IMR-90 (cell line): ENCODE measurements around the gene CCT3. TPM values are rescaled to one million over a fixed set of nuclear protein-coding genes. Genes with fewer than 3 reads are reported as not detected.
A peak's percentile ranks its signal among the peaks of the same experiment; 100 is the strongest.

Experiments used
- ATAC-seq: fragments of 200-7000 bp; cut with Tn5 transposase; 2 replicates; pipeline ENCODE4 v1.9.1; 2020; ENCODE audit warnings: low read depth, mild to moderate bottlenecking, moderate library complexity
- BruUV-seq: library from RNA; stranded (reverse); fragments of 400-500 nt; replicated peaks from 2 replicates; lab custom pipeline; 2021; lab: Mats Ljungman, UMichigan
- CTCF ChIA-PET: fragments of 300-600 bp; formaldehyde crosslinking; extraction: SDS; loops from one replicate; lab custom pipeline; 2021; ENCODE audit warnings: antibody characterized with exemption; lab: Yijun Ruan, JAX
- POLR2A ChIA-PET: fragments of 300-600 bp; sonication (Branson Sonifier 250); formaldehyde crosslinking; loops from one replicate; lab custom pipeline; 2022; ENCODE audit warnings: antibody characterized with exemption; ENCODE audit not compliant: unreplicated experiment; lab: Charles Lee
- DNase-seq: peaks from one replicate; pipeline ENCODE4 v3.0.0; 2013
- H2AFZ ChIP-seq: replicated peaks from 2 replicates; pipeline ENCODE3; 2013; ENCODE audit warnings: low read length, mild to moderate bottlenecking; ENCODE audit not compliant: poor library complexity
- H2AK5ac ChIP-seq: 2 replicates; pipeline ENCODE4 v1.6.1; 2013; ENCODE audit warnings: low read depth, low read length, inconsistent platforms
- H2AK9ac ChIP-seq: replicated peaks from 2 replicates; pipeline ENCODE3; 2013; ENCODE audit warnings: mild to moderate bottlenecking, low read depth, low read length, moderate library complexity; ENCODE audit not compliant: poor library complexity
- H2BK120ac ChIP-seq: 2 replicates; pipeline ENCODE4 v1.6.1; 2013; ENCODE audit warnings: low read depth, low read length, inconsistent platforms
- H2BK15ac ChIP-seq: 3 replicates; pipeline ENCODE4 v1.6.1; 2013; ENCODE audit warnings: low read depth, low read length, inconsistent platforms
- H2BK20ac ChIP-seq: 2 replicates; pipeline ENCODE4 v1.6.1; 2013; ENCODE audit warnings: low read depth, mild to moderate bottlenecking, inconsistent platforms, low read length, moderate library complexity
- H2BK5ac ChIP-seq: 2 replicates; pipeline ENCODE4 v1.6.1; 2013; ENCODE audit warnings: mild to moderate bottlenecking, low read depth, low read length, inconsistent platforms; ENCODE audit not compliant: poor library complexity, severe bottlenecking
- H3K14ac ChIP-seq: replicated peaks from 2 replicates; pipeline ENCODE4 v1.6.1; 2013; ENCODE audit warnings: low read depth, low read length, inconsistent platforms
- H3K18ac ChIP-seq: 2 replicates; pipeline ENCODE4 v1.6.1; 2013; ENCODE audit warnings: low read depth, low read length, control low read depth
- H3K23ac ChIP-seq: 2 replicates; pipeline ENCODE4 v1.6.1; 2013; ENCODE audit warnings: low read depth, low read length, inconsistent platforms
- H3K27ac ChIP-seq: 2 replicates; pipeline ENCODE4 v1.5.1; 2013; ENCODE audit warnings: mild to moderate bottlenecking, control low read depth, low read length; ENCODE audit not compliant: insufficient read depth
- H3K27me3 ChIP-seq: 2 replicates; pipeline ENCODE4 v1.6.1; 2013; ENCODE audit warnings: low read length; ENCODE audit not compliant: control insufficient read depth, insufficient read depth
- H3K36me3 ChIP-seq: 2 replicates; pipeline ENCODE4 v1.6.1; 2013; ENCODE audit warnings: low read length, mixed read lengths; ENCODE audit not compliant: control insufficient read depth, insufficient read depth
- H3K4ac ChIP-seq: 2 replicates; pipeline ENCODE4 v1.6.1; 2013; ENCODE audit warnings: low read depth, low read length, inconsistent platforms
- H3K4me1 ChIP-seq: 2 replicates; pipeline ENCODE4 v1.6.1; 2013; ENCODE audit warnings: low read length, mixed read lengths; ENCODE audit not compliant: control insufficient read depth, insufficient read depth
- H3K4me2 ChIP-seq: 2 replicates; pipeline ENCODE4 v1.6.1; 2013; ENCODE audit warnings: low read depth, mild to moderate bottlenecking, control low read depth, low read length, moderate library complexity
- H3K4me3 ChIP-seq: 2 replicates; pipeline ENCODE4 v1.5.1; 2013; ENCODE audit warnings: low read depth, mild to moderate bottlenecking, control low read depth, low read length, moderate library complexity; ENCODE audit not compliant: insufficient read depth
- H3K56ac ChIP-seq: 2 replicates; pipeline ENCODE4 v1.6.1; 2013; ENCODE audit warnings: low read length, inconsistent platforms; ENCODE audit not compliant: insufficient read depth; ENCODE audit errors: extremely low read depth
- H3K79me1 ChIP-seq, 2 experiments: 2 replicates each; pipeline ENCODE4 v1.6.1; 2013; ENCODE audit warnings: low read length in 2 of 2, inconsistent platforms in 1 of 2, low read depth in 1 of 2
- H3K9ac ChIP-seq: 2 replicates; pipeline ENCODE4 v1.6.1; 2013; ENCODE audit warnings: low read depth, low read length, control low read depth
- H3K9me1 ChIP-seq: 2 replicates; pipeline ENCODE4 v1.6.1; 2013; ENCODE audit warnings: low read length, inconsistent platforms; ENCODE audit not compliant: insufficient read depth
- H3K9me3 ChIP-seq: 2 replicates; pipeline ENCODE4 v1.6.1; 2013; ENCODE audit warnings: low read length; ENCODE audit not compliant: control insufficient read depth, insufficient read depth
- H4K20me1 ChIP-seq: 2 replicates; pipeline ENCODE4 v1.6.1; 2013; ENCODE audit warnings: low read length, inconsistent platforms; ENCODE audit not compliant: insufficient read depth
- H4K5ac ChIP-seq: 2 replicates; pipeline ENCODE4 v1.6.1; 2013; ENCODE audit warnings: mild to moderate bottlenecking, low read depth, low read length, control low read depth
- H4K8ac ChIP-seq, 2 experiments: 2 replicates each; pipeline ENCODE4 v1.6.1; 2013; ENCODE audit warnings: low read depth in 2 of 2, low read length in 2 of 2, control low read depth in 1 of 2, inconsistent platforms in 1 of 2
- H4K91ac ChIP-seq: 2 replicates; pipeline ENCODE4 v1.6.1; 2013; ENCODE audit warnings: low read depth, low read length, inconsistent platforms; ENCODE audit not compliant: insufficient read depth
- BHLHE40 ChIP-seq: fragments of 150-350 bp; IDR thresholded peaks from 2 replicates; pipeline ENCODE4 v1.6.1; 2016; ENCODE audit warnings: mild to moderate bottlenecking, low read depth, low read length
- CEBPB ChIP-seq: IDR thresholded peaks from 2 replicates; pipeline ENCODE4 v1.6.1; 2012; ENCODE audit warnings: low read depth, low read length, improper control_type of control experiment
- CHD1 ChIP-seq: IDR thresholded peaks from 2 replicates; pipeline ENCODE4 v1.6.1; 2012; ENCODE audit warnings: low read depth, low read length, improper control_type of control experiment
- FOS ChIP-seq: fragments of 150-350 bp; IDR thresholded peaks from 2 replicates; pipeline ENCODE4 v1.6.1; 2016; ENCODE audit warnings: low read depth, low read length
- MAFK ChIP-seq: IDR thresholded peaks from 2 replicates; pipeline ENCODE4 v1.6.1; 2012; ENCODE audit warnings: low read depth, low read length, improper control_type of control experiment
- MAZ ChIP-seq: IDR thresholded peaks from 2 replicates; pipeline ENCODE4 v1.6.1; 2012; ENCODE audit warnings: low read depth, mild to moderate bottlenecking, low read length, improper control_type of control experiment, moderate library complexity, borderline replicate concordance
- MXI1 ChIP-seq: IDR thresholded peaks from 2 replicates; pipeline ENCODE4 v1.6.1; 2012; ENCODE audit warnings: low read depth, mild to moderate bottlenecking, low read length, moderate library complexity, borderline replicate concordance
- NFE2L2 ChIP-seq: fragments of 150-350 bp; IDR thresholded peaks from 2 replicates; pipeline ENCODE4 v1.6.1; 2016; ENCODE audit warnings: low read depth, mild to moderate bottlenecking, low read length
- USF2 ChIP-seq: fragments of 150-350 bp; IDR thresholded peaks from 2 replicates; pipeline ENCODE4 v1.6.1; 2017; ENCODE audit warnings: mild to moderate bottlenecking, antibody characterized with exemption, low read length, low read depth
- WGBS, 2 experiments: methylation state at CpG; one replicate each; pipeline versions ENCODE4 v1.1.5 to v1.1.7; 2013; ENCODE audit warnings: missing lambda C conversion rate in 2 of 2; ENCODE audit not compliant: insufficient read length in 1 of 2; ENCODE audit errors: extremely low coverage in 2 of 2; 5-methylcytosine and 5-hydroxymethylcytosine counted together
- dilution Hi-C: fragments of 300-500 bp; cut with HindIII; formaldehyde crosslinking; loops from one replicate; pipeline ENCODE4 v1.14.3; 2018; ENCODE audit warnings: low sequenced_read_pairs; ENCODE audit not compliant: unreplicated experiment
- in situ Hi-C: fragments of 300-500 bp; cut with MboI; formaldehyde crosslinking; loops from 3 replicates; pipeline ENCODE4 v1.14.3; 2019; ENCODE audit warnings: low sequenced_read_pairs, inconsistent platforms, mixed read lengths
- intact Hi-C: fragments of 100-400 bp; cut with micrococcal nuclease; formaldehyde crosslinking; loops from 2 replicates; pipeline ENCODE4 v1.10.0; 2022
- polyA plus RNA-seq, 3 experiments: library from polyadenylated mRNA; depleted of rRNA; stranded (reverse); fragments of >200 nt; gene quantifications; 2 replicates each; pipeline ENCODE4 v1.2.3, GENCODE V29; 2012; ENCODE audit warnings: low replicate concordance in 1 of 3
- total RNA-seq: library from RNA; depleted of rRNA; stranded (reverse); fragments of >200 nt; gene quantifications from 2 replicates; pipeline ENCODE4 v1.2.3, GENCODE V29; 2012

Gene CCT3
- total and polyA plus RNA-seq, 2 of the 4 experiments (the other 2 are of a cell fraction): 313 to 595 TPM

GRCh38 chr1:156320560-156320959 is 17.5 kb downstream of the CCT3 start:
- Histone ChIP-seq H3K27ac (no peak overlapping the region), H3K4me1 (peaks cover 6% of the 10 kb centered on the region), H3K9ac (no peak overlapping the region), H3K14ac (no peak overlapping the region), H4K8ac (no peak overlapping the region), H2AFZ (no peak overlapping the region), H2AK5ac (no peak overlapping the region), H3K27me3 (no peaks in the 10 kb centered on the region), H3K36me3 (peaks cover 70% of the 10 kb centered on the region), H2BK120ac (no peak overlapping the region), H2BK20ac (no peak overlapping the region), H4K20me1 (peaks cover 21% of the 10 kb centered on the region; the same call in 1 of the 2 replicates), H3K79me1 (peaks cover 13 to 42% of the 10 kb centered on the region in 2 experiments), H2AK9ac (no peak overlapping the region), H3K9me1 (no peaks in the 10 kb centered on the region), H3K4ac (no peak overlapping the region), H3K9me3 (no peaks in the 10 kb centered on the region), H3K18ac (no peak overlapping the region), H2BK5ac (peak overlapping the region; percentile 10), H3K56ac (no peak overlapping the region), H2BK15ac (no peak overlapping the region), H3K4me2 (no peak overlapping the region), H4K5ac (no peak overlapping the region), H4K91ac (no peak overlapping the region), H3K23ac (no peak overlapping the region), H3K4me3 (no peak overlapping the region)
- no TSS peak for BruUV-seq
- ChIA-PET POLR2A (no interaction called here), CTCF (interaction anchor here (0.9 kb wide), 1 partner anchor 16 kb away, joined by 3 read pairs; no protein-coding TSS in a partner anchor)
- ATAC-seq (no peak), DNase-seq (peak; percentile 21)
- dilution Hi-C loops (no loop called here), intact Hi-C loops (no loop called here), in situ Hi-C loops (no loop called here)
- WGBS, 2 experiments: no CpG with 5 or more reads among the region's 3 CpGs
- TF ChIP-seq MAFK: no peak
- TF ChIP-seq MXI1: no peak
- TF ChIP-seq NFE2L2: no peak
- TF ChIP-seq CEBPB: no peak
- no peak for TF ChIP-seq USF2
- no peak for TF ChIP-seq MAZ
- no peak for TF ChIP-seq BHLHE40
- no peak for TF ChIP-seq CHD1
- TF ChIP-seq FOS: no peak
